Small intestine (tissue), 7 donors: ENCODE results near the gene NRXN3. TPM values are rescaled to one million over a fixed set of nuclear protein-coding genes. Genes with fewer than 3 reads are reported as not detected.

Experiments
- DNase-seq, 2 donors: peaks; one replicate each; pipeline versions ENCODE4 v3.0.0 to v3.0.0-alpha.2; 2013
- FAIRE-seq: peaks from 2 replicates; lab custom pipeline; 2012; peaks lifted over from hg19 to GRCh38; lab: Jason Lieb, UNC
- H3K27ac ChIP-seq, 3 donors: one replicate each; pipeline ENCODE4 v1.5.1; 2013; ENCODE audit warnings: low read length in 2 of 3, mild to moderate bottlenecking in 2 of 3, control low read depth in 1 of 3, inconsistent platforms in 1 of 3, low read depth in 1 of 3, moderate library complexity in 1 of 3
- H3K27me3 ChIP-seq, 3 donors: one replicate each; pipeline ENCODE4 v1.6.1; 2013; ENCODE audit warnings: low read length in 3 of 3, inconsistent platforms in 1 of 3; ENCODE audit not compliant: control insufficient read depth in 3 of 3, insufficient read depth in 3 of 3
- H3K36me3 ChIP-seq, 3 donors: one replicate each; pipeline ENCODE4 v1.6.1; 2013; ENCODE audit warnings: low read length in 3 of 3, inconsistent platforms in 1 of 3, low read depth in 1 of 3, mild to moderate bottlenecking in 1 of 3, moderate library complexity in 1 of 3; ENCODE audit not compliant: control insufficient read depth in 3 of 3, insufficient read depth in 2 of 3
- H3K4me1 ChIP-seq, 3 donors: one replicate each; pipeline ENCODE4 v1.6.1; 2013; ENCODE audit warnings: low read length in 2 of 3, inconsistent platforms in 1 of 3, low read depth in 1 of 3, mild to moderate bottlenecking in 1 of 3, moderate library complexity in 1 of 3; ENCODE audit not compliant: control insufficient read depth in 3 of 3, insufficient read depth in 2 of 3
- H3K4me3 ChIP-seq, 3 donors: one replicate each; pipeline ENCODE4 v1.5.1; 2013; ENCODE audit warnings: low read length in 3 of 3, control low read depth in 1 of 3, inconsistent platforms in 1 of 3, low read depth in 1 of 3, mild to moderate bottlenecking in 1 of 3, moderate library complexity in 1 of 3
- H3K9me3 ChIP-seq, 2 donors: one replicate each; pipeline ENCODE4 v1.6.1; 2013; ENCODE audit warnings: low read depth in 1 of 2, low read length in 1 of 2; ENCODE audit not compliant: control insufficient read depth in 2 of 2, insufficient read depth in 1 of 2
- WGBS, 3 donors: extraction: QIAGEN DNeasy Blood & Tissue Kit; methylation state at CpG; one replicate each; pipeline ENCODE4 v1.1.7; 2013; 5-methylcytosine and 5-hydroxymethylcytosine counted together
- polyA plus RNA-seq, 4 donors: library from polyadenylated mRNA; stranded (reverse) in 3 of 4; unstranded in 1 of 4; fragments of 200-250 nt in 3 of 4; fragments of 120-200 nt in 1 of 4; gene quantifications; one replicate each; pipeline versions ENCODE4 v1.2.1 to v1.2.3, GENCODE V29; 2013
- donor health status: healthy with polysubstance abuse.
- donor health status: control.
- donor health status: control.
- donor health status: Bipolar disorder and iron deficiency.
- donor health status: healthy.

Gene NRXN3
- polyA plus RNA-seq, 4 donors, result 2.3 TPM; not detected in 2

DNA sequence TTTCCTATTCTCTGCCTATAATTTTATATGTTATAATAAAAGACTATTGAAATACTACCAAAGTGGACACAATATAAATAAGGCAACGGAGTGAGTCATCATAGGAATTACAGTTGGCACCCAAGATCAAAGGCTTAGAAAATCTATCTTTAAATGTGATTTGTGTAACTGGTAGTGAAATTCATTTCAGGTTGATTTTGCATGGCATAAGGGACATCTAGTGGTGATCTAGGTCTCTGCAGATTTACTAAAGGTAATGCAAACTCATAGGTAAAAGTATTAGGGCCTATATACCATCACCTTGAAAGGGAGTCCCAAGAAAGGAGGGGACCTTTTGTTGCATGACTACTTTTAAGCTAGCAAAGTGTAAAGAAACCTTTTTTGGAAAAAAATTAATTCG, 527.2 kb downstream of the NRXN3 start:
- FAIRE-seq (no peak), DNase-seq (peak in 1 of 2 donors; percentile 2)
- Histone ChIP-seq H3K36me3 (no peaks in the 10 kb centered on the region), H3K27ac (no peak overlapping the region), H3K27me3 (no peaks in the 10 kb centered on the region), H3K9me3 (no peaks in the 10 kb centered on the region), H3K4me3 (no peak overlapping the region), H3K4me1 (no peaks in the 10 kb centered on the region)
- WGBS, 3 donors, result 10 to 20% (median 11%) methylated on average over 2 of the region's 2 CpGs

DNA sequence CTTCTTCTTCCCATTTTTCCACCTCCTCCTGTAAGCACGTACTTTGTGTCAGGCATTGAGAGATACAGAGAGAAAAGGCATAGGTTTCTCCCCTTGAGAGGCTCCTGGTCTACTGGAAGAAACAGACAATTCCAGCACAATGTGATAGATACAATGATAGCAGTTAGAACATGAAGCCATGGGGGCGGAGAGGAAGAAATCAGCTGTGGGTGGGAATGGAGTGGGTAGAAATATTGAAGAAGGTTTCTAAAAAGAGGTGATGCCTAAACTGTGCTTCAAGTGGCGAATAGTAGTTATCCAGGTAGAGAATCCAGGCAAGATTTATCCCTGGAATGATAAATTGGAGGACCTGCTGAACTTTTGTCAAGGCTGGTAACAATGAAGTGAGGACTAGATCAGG, 528.8 kb downstream of the NRXN3 start:
- Histone ChIP-seq H3K4me1 (no peaks in the 10 kb centered on the region), H3K27ac (no peak overlapping the region), H3K4me3 (no peak overlapping the region), H3K9me3 (no peaks in the 10 kb centered on the region), H3K36me3 (no peaks in the 10 kb centered on the region), H3K27me3 (no peaks in the 10 kb centered on the region)
- DNase-seq (no peak), FAIRE-seq (no peak)
- WGBS, 3 donors, result 60 to 74% (median 61%) methylated on average over 3 of the region's 3 CpGs

DNA sequence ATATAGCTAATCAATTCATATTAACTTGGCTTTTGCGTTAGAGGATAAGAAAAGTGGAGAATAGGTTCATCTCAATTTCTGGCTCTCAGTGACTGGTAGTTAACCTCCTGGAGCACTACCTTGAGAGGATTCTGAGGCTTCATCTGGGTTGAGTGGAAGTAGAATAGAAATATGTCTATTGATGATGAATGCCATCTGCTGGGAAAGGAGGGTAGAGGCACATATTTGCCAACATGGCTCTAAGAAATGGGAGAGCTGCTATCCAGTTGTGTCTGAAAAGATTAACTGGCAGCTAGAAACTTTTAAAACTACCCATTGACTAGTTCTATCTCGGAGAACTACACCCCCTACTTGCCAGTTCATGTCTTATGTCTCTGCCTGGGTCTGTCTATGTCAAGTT, 530.1 kb downstream of the NRXN3 start:
- Histone ChIP-seq H3K4me3 (no peak overlapping the region), H3K4me1 (no peaks in the 10 kb centered on the region), H3K27me3 (no peaks in the 10 kb centered on the region), H3K9me3 (no peaks in the 10 kb centered on the region), H3K27ac (no peak overlapping the region), H3K36me3 (no peaks in the 10 kb centered on the region)
- 61 to 65% (median 63%) methylated on average over 2 of the region's 2 CpGs for WGBS, 3 donors
- DNase-seq (no peak), FAIRE-seq (no peak)

DNA sequence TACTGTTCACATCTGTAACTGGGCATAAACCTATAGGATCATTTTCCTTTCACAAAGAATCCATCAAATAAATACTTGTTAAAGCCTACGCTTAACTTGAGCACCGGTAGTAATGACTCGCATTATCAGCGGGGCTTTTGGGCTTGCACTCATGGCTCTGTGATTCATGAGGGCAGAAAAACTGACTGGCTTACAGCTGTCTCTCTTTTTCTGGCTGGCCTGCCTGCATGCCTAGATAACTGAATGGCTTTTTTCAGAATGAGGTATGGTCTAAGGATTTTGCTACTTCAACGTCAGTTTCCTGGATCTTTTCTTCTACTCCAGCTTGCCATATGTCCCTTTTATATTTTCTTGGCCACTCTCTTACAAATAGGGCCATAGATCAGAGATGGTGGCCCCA, 531.1 kb downstream of the NRXN3 start:
- Histone ChIP-seq H3K27me3 (no peaks in the 10 kb centered on the region), H3K9me3 (no peaks in the 10 kb centered on the region), H3K4me1 (no peaks in the 10 kb centered on the region), H3K4me3 (no peak overlapping the region), H3K36me3 (no peaks in the 10 kb centered on the region), H3K27ac (no peak overlapping the region)
- FAIRE-seq, result no peak
- no peak for DNase-seq
- whole genome bisulfite sequencing, 3 donors, result 68 to 78% (median 71%) methylated on average over 5 of the region's 5 CpGs

DNA sequence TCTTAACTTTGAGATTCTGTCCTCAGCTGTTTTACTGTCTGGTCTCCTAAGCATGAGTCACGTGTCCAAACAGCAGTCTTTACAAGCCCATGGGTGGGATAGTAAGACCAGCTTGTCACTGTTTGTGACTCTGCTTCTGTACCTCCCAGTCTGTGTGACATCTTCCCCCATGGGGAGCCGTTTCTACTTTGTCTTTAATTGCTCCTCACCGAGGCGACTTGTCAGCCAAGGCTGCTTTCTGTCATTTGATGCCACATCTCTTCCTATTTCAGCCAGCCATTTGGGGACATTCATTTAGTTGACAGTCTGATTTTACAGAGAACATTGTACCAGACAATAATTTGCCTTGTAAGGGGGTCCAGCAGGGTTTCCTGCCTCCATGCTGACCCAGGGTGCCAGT, 534.8 kb downstream of the NRXN3 start:
- DNase-seq, result no peak
- H3K9me3 ChIP-seq, result no peaks in the 10 kb centered on the region
- WGBS, 3 donors, result 50 to 59% (median 59%) methylated on average over 4 of the region's 4 CpGs
- H3K36me3 ChIP-seq, result no peaks in the 10 kb centered on the region
- no peaks in the 10 kb centered on the region for H3K4me1 ChIP-seq
- no peak overlapping the region for H3K27ac ChIP-seq
- no peaks in the 10 kb centered on the region for H3K27me3 ChIP-seq
- no peak for FAIRE-seq
- H3K4me3 ChIP-seq, result no peak overlapping the region

DNA sequence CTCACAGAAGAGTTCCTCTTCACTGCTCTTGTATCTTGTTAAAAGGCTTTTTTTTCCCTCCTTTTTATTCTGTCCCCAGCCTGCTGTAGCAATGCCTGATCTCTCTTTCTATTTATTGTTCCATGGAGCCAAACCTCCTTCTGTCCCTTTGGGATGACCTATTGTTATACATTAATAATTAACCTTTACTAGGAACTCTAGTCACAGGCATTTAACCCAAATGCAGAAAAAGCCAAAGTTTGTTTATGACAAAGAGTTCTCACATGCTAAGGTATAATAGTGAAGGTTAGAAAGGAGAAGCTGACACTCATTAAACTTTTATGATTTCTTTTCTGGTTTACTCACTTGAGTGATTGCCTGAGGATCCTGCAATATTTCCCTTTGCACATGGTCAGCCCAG, 535.8 kb downstream of the NRXN3 start:
- Histone ChIP-seq H3K36me3 (no peaks in the 10 kb centered on the region), H3K27ac (no peak overlapping the region), H3K4me1 (no peaks in the 10 kb centered on the region), H3K27me3 (no peaks in the 10 kb centered on the region), H3K9me3 (no peaks in the 10 kb centered on the region), H3K4me3 (no peak overlapping the region)
- DNase-seq (no peak), FAIRE-seq (no peak)

DNA sequence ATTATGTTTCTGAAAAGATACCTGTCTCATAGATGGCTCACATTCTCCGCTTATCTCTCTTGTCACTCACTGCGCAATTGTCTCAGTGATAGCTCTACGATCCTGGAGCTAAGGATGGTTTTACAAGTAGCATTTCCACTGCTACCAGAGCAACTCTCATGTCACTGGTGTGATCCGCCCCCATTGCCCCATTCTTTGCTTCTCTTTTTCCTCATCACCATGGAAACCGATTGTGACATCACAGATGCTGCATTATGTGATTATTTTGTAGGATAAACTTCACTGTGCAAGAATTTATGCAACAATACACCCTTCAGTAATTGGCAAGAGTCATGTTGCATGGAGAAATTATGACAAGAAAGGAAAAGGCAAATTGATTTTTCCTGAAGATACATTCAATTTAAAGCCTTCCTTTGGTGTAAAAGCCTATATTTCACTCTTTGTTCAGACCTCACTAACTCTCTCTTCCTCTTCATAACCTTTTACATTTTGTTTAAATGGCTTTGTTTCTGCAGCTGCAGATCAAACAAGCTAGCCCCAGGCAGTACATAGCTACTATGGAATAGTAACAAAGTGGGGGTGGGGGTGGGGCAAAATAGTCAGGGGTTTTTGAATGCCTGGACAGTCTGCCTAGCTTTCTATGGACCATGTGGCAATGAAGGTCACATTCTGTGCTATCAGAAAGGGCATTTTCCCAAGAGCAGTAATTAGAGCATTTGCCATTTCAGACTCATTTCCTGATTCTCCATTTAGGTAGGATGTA, 539.8 kb downstream of the NRXN3 start:
- H3K27me3 ChIP-seq, result no peaks in the 10 kb centered on the region
- no peak for DNase-seq
- H3K36me3 ChIP-seq, result no peaks in the 10 kb centered on the region
- no peaks in the 10 kb centered on the region for H3K9me3 ChIP-seq
- H3K27ac ChIP-seq, result no peak overlapping the region
- H3K4me3 ChIP-seq, result no peak overlapping the region
- H3K4me1 ChIP-seq, result no peaks in the 10 kb centered on the region
- FAIRE-seq, result no peak
- 57 to 80% (median 62%) methylated on average over 5 of the region's 5 CpGs for WGBS, 3 donors

DNA sequence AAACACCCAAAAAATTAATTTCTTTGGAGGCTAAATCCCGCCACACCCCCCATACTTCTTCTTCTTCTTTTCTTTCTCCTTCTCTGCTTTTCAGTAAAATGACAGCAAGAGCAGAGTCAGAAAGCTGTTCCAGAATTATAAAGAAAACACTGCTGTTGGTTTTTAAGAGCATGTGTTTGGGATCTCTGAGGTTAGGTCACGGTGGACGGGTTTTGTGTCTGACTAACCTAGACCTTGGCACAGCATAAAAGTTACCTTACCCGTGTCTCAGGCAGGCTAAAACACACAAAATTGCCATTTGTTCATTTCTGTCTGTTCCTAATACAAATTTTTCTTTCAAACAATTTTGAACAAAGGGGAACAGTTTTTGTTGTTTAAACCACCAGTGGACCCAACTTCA, 540.8 kb downstream of the NRXN3 start:
- H3K9me3 ChIP-seq, result no peaks in the 10 kb centered on the region
- H3K4me3 ChIP-seq, result no peak overlapping the region
- FAIRE-seq (no peak), DNase-seq (no peak)
- 78 to 85% (median 81%) methylated on average over 4 of the region's 4 CpGs for WGBS, 3 donors
- H3K36me3 ChIP-seq, result no peaks in the 10 kb centered on the region
- H3K27me3 ChIP-seq, result no peaks in the 10 kb centered on the region
- no peak overlapping the region for H3K27ac ChIP-seq
- no peaks in the 10 kb centered on the region for H3K4me1 ChIP-seq

DNA sequence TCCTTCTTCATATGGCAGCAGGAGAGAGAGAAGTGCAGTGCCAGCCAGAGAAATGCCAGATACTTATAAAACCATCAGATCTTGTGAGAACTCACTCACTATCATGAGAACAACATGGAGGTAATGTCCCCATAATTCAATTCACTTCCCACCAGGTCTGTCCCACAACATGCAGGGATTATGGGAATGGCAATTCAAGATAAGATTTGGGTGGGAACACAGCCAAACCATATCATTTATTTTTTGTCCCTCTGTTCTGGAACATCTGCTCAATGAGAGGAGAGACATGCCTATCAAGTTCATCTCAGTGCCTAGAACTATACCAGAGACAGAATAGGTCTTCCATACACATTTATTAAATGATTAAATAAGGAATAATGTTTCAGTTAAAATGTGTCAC, 543.5 kb downstream of the NRXN3 start:
- H3K9me3 ChIP-seq, result no peaks in the 10 kb centered on the region
- no peaks in the 10 kb centered on the region for H3K4me1 ChIP-seq
- H3K36me3 ChIP-seq, result no peaks in the 10 kb centered on the region
- H3K27me3 ChIP-seq, result no peaks in the 10 kb centered on the region
- FAIRE-seq, result no peak
- no peak overlapping the region for H3K27ac ChIP-seq
- DNase-seq, result no peak
- H3K4me3 ChIP-seq, result no peak overlapping the region
